Sigmoid colon (tissue), 4 donors: ENCODE measurements around the gene PTPN2.

Experiments
- EP300 ChIP-seq, 4 donors: sonication (generic); formaldehyde crosslinking; IDR thresholded peaks; one replicate each; pipeline ENCODE4 v1.6.1; 2017; ENCODE audit warnings: antibody characterized with exemption in 4 of 4
- POLR2A ChIP-seq, 2 donors: fragments of 450-650 bp; IDR thresholded peaks; one replicate each; pipeline ENCODE4 v1.6.1; 2016; ENCODE audit warnings: antibody characterized with exemption in 2 of 2, mild to moderate bottlenecking in 2 of 2, moderate library complexity in 2 of 2
- POLR2AphosphoS5 ChIP-seq, 4 donors: sonication (generic); formaldehyde crosslinking; IDR thresholded peaks; one replicate each; pipeline ENCODE4 v1.6.1; 2017; ENCODE audit warnings: antibody characterized with exemption in 4 of 4
- TF ChIP-seq, protein P1 (sequence below), 4 experiments: fragments of 450-650 bp in 3 of 4; fragments of 200-600 bp in 1 of 4; IDR thresholded peaks; one replicate each; pipeline ENCODE4 v1.5.1; 2016 to 2019; ENCODE audit warnings: antibody characterized with exemption in 4 of 4, mild to moderate bottlenecking in 3 of 4, moderate library complexity in 2 of 4

DNA sequence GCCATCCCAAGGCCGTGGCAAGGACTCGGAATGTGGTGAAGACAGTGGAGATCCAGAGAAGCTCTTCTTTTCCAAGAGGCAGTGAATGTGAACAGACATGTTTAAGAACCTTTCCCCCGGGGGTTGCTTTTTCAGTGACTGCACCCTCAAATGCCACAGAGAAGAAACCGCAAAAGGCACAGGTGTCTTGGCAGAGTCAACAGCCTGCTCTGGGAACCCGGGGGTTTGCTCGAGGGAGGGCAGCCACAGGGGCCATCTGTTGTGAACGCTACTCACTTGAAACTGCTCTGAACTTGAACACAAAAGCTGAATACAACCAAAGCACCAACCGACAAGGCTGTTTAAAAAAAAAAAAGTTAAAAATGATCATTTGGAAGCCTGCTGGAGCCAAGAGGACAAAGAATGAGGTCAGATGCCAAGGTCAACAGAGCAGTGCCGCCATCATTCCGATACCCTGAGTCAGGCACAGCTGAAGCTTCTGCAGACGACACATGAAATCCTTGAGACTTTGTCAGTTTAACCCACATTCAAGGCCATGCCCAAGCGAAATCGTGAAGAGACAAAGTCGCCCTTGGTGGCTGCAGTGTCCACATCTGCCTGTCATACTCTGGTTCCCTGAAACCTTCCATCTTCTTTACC is 133.8 kb downstream of the PTPN2 start:
- TF ChIP-seq, protein P1, sequence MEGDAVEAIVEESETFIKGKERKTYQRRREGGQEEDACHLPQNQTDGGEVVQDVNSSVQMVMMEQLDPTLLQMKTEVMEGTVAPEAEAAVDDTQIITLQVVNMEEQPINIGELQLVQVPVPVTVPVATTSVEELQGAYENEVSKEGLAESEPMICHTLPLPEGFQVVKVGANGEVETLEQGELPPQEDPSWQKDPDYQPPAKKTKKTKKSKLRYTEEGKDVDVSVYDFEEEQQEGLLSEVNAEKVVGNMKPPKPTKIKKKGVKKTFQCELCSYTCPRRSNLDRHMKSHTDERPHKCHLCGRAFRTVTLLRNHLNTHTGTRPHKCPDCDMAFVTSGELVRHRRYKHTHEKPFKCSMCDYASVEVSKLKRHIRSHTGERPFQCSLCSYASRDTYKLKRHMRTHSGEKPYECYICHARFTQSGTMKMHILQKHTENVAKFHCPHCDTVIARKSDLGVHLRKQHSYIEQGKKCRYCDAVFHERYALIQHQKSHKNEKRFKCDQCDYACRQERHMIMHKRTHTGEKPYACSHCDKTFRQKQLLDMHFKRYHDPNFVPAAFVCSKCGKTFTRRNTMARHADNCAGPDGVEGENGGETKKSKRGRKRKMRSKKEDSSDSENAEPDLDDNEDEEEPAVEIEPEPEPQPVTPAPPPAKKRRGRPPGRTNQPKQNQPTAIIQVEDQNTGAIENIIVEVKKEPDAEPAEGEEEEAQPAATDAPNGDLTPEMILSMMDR (IDR thresholded peaks at IDR 0.05), result no peak
- TF ChIP-seq EP300 (IDR thresholded peaks at IDR 0.05) (no peak), POLR2A (IDR thresholded peaks at IDR 0.05) (no peak), POLR2AphosphoS5 (IDR thresholded peaks at IDR 0.05) (no peak)
